GM19468 (cell line): Measurements from ENCODE around the gene RNASET2.
"Not testable (repeated sequence)": the region's sequence is repeated elsewhere in the genome, so short reads cannot be mapped to it uniquely, and the experiment has no call there.

Source experiments
- ATAC-seq: cut with Tn5 transposase; IDR thresholded peaks from one replicate; pipeline ENCODE4 v1.9.1; 2021; ENCODE audit warnings: mild to moderate bottlenecking, moderate library complexity, moderate number of reproducible peaks; ENCODE audit not compliant: unreplicated experiment; ENCODE audit errors: extremely low read depth

RNASET2 gene

DNA sequence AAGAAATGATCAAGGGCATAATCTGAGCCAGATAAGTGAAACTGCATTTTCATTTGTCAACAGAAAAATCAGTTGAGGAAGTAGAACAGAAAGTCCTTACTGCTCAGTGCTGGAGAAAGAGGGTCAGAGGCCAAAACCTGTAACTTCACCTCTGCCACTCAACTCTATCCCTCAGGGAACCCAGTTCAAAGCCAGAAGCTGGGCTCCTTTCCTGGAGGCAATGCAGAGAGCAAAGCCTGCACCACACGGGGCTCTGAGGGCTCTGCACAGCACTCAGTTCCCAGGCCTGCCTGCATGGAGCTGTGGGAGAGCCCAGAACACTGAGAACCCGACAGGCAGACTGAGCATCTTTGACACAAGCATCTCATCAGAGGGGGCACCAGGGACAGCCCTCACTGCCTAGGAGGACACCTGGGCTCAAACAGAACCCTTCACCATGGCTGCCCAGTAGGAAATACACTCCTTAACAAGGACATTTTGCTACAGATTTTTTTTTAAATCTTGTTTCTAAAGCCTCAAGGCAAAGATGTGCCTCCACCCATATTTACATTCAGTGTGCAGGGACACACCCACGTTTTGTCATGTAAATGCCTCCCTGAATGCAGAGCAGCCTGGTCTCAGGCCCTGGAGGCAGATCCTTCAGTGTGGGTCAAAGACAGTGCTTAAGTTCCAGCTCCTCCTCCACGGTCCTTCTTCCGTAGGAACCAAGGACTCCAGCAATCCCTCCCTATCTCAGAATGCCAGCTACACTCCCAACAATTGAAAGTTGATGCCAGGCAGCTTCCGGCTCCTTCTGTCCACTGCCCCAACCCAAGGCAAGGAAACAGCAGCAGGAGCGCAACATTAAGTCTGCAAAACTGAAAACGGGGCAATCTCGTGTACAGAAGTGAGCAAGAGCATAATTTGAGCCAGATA lies 6.6 kb downstream of the RNASET2 start:
- ATAC-seq, result no peak

DNA sequence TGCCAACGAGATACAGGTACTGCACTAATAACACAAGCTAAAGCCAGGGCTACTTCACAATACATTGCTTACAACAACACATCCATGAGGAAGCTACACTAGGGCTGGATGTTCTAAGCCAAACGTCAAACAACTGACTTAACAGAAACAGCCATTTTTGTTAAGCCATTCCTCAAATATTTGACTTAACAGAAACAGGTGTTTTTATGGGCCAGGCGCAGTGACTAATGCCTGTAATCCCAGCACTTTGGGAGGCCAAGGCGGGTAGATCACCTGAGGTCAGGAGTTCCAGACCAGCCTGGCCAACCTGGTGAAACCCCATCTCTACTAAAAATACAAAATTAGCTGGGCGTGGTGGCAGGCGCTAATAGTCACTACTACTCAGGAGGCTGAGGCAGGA lies 7.6 kb downstream of the RNASET2 start:
- ATAC-seq, result not testable (repeated sequence)

DNA sequence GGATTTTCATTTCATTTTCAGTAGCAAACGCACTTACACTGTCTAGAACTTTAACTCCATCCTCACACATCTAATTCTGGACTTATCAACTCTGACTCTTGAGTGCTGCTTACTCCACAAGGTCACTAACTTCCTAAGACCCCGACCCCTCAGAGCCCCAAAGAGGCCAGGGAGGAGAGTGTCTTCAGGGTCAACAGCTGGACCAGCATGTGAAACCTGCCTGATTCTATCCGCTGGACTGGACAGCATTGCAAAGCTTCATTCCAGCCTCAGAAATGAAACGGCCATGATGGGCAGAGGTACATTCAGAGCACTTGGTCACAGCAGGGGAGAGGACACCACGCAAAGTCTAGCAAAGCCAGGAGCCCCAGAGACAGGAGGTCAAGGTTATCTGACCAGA lies 9.1 kb downstream of the RNASET2 start:
- no peak for ATAC-seq

- ATAC-seq, result no peak
Observed at GRCh38 chr6:166946125-166946524, 10.2 kb downstream of the RNASET2 start.

- ATAC-seq, result no peak
Observed at GRCh38 chr6:166944666-166945256, 11.6 kb downstream of the RNASET2 start.

DNA sequence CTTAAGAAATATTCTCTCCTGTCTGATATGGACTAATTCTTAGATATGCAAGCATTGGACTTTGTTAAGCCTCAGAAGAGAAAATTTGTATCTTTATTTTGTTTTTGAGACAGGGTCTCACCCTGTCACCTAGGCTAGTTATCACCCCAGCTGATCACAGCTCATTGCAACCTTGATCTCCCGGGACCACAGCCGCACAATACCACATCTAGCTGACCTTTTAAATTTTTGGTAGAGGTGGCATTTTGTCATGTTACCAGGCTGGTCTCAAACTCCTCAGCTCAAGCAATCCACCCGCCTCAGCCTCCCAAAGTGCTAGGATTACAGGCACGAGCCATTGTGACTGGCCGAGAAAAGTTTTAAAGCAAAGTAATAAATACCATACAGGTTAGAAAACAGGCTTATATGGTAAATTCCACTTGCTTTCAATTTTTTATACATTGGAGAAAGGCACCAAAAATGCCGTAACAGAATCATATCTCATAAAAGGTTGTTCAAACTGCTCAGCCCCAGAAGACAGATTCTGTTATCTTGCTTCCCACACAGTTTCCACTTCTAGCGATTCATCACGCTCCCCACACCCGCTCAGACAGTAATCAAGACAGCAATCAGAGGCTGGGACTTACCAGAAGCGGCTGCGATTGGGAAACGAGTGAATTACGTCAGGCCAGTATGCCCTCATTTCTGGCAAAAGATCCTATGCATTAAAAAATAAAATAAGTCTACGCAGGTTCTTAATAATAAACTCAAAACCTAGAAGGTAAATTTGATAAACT lies 13.8 kb downstream of the RNASET2 start:
- no peak for ATAC-seq

DNA sequence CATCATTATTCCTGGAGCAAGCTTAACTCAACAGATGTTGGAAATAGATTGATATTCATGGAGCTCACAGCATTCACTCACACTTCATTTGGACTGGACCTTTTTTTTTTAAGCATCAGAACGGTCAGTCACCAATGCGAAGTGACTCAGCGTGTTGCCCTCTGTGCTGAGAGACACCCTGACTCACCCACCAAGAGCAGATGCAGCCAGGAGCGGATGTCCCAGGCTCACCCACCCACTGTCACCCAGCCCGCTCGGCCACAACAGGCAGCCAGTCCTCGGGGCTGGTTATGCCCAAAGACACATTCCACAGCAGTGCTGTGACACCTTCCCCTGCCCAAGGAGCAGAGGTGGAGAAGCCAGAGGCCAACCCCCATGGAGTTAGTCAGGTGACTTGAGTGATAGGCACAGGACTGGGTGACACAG lies 15.7 kb downstream of the RNASET2 start:
- ATAC-seq, result no peak

- ATAC-seq, result no peak
Observed at GRCh38 chr6:166939894-166940293, 16.5 kb downstream of the RNASET2 start.

DNA sequence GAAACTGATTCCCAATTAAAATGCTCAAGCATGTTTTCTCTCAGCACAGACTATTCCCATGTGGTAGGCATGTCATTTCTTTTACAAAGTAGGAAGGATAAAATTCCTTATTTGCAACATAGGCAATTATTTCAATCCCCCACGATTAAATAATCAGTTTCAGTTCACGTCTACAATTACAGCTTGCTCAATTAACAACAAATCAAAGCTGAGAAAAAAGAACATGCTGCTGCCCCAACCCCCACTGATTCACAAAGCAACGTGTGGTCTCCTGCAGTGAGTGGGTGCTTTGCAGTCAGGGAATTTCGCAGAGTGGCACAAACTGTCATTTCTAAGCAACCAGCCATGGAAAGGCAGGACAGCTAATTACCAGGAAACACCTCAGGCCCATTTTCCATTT lies 17.0 kb downstream of the RNASET2 start:
- ATAC-seq, result no peak

GRCh38 chr6:166938704-166939103 lies 17.6 kb downstream of the RNASET2 start:
- no peak for ATAC-seq

- no peak for ATAC-seq
Observed at GRCh38 chr6:166938150-166938549, 18.2 kb downstream of the RNASET2 start.

- no peak for ATAC-seq
Observed at GRCh38 chr6:166937746-166938145, 18.6 kb downstream of the RNASET2 start.

DNA sequence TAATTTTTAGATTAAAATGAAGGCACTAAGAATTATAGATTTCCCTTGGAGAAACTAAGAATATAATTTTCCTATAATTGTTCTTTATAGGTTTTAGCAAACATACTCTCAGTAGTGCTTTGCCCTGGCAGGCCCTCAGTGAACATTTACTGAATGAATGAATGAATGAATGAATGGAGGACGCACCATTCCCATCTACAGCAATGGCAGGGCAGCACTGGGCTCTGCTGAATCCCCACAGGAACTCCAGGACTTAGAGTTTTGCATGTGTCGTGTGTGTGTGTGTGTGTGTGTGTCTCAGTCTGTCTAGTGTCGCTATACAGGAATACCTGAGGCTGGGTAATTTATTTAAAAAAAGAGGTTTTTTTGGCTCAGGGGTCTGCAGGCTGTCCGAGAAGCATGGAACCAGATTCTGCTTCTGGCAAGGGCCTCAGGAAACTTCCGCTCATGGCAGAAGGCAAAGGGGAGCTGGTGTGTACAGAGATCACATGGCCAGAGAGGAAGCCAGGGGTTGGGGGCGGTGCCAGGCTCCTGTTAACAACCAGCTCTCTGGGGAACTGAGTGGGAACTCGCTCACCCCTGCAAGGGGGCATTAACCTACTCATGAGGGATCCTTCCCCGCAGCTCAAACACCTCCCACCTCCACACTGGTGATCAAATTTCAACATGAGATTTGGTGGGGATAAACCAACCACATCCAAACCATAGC lies 20.1 kb downstream of the RNASET2 start:
- ATAC-seq, result no peak

DNA sequence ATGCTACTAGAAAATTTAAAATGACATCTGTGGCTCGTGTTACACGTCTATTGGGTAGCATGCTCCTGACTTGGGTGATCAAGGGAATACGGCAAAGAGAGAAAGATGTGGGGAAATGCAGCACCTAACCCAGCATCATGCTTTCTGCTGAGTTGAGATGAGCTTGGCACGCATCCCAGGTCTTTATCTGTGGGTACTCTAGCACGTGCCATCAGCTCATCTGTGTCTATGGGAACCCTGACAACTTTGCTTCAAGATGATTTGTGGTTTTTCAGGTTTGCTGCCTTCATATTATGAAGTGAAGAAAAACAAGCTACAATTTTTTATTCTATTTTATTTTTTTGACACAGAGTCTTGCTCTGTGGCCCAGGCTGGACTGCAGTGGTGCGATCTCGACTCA lies 21.0 kb downstream of the RNASET2 start:
- ATAC-seq, result no peak

DNA sequence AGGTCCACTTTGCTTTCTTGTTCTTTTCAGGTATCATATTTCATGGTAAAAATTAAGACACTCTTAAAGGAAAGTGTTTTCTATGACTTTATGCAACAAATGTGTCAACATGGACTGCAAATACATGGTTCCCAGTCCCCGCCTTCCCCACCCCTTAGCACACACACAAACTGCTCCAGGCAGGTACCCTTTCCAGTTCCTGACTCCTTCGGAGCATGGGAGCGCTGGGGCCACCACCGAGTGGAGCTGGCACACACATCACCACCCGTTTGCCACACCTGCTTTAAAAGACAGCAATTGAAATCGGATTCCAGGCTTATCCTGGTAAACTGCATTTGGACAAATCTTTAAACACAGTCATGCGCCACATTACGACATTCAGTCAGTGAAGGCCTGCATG lies 22.2 kb downstream of the RNASET2 start:
- no peak for ATAC-seq

DNA sequence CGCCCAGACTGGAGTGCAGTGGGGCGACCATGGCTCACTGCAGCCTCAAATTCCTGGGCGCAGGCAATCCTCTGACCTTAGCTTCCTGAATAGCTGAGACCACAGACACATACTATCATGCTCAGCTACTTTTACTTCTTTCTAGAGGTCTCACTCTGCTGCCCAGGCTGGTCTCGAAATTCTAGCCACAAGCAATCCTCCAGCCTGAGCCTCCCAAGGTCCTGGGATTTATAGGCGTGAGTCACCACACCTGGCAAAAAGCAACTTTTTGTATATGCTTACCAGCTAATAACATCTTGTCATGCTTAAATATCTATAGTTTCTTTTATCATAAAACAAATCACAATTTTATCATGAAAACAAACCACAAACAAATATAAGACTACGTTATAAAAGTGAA lies 23.0 kb downstream of the RNASET2 start:
- ATAC-seq, result no peak

- no peak for ATAC-seq
Observed at GRCh38 chr6:166932616-166933015, 23.7 kb downstream of the RNASET2 start.

- no peak for ATAC-seq
Observed at GRCh38 chr6:166932116-166932515, 24.2 kb downstream of the RNASET2 start.

DNA sequence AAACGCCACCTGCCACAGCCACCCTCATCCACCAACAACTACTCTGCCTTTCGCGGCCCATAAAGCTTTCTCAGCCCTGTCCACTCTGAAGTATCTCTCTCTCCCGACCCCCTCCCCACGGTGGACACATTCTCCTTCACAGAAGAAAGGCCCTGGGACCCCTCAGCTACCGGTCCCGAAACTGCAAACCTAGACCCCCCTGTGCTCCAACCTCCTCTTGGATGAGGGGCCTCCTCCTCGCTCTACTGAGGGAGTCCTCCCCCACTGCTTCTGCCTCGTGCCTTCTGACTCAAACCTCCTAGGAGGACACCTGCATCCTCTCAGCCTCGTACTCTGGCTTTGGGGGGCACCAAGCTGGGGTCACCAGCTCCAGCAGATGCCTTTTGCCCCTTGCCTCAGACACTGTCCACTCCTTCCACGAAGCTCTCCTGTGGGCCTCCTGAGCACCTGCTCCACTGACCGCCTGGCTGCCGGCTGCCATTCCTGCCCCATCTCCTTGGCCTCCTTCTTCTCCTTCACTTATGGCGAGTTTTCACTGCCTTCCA lies 24.9 kb downstream of the RNASET2 start:
- no peak for ATAC-seq

DNA sequence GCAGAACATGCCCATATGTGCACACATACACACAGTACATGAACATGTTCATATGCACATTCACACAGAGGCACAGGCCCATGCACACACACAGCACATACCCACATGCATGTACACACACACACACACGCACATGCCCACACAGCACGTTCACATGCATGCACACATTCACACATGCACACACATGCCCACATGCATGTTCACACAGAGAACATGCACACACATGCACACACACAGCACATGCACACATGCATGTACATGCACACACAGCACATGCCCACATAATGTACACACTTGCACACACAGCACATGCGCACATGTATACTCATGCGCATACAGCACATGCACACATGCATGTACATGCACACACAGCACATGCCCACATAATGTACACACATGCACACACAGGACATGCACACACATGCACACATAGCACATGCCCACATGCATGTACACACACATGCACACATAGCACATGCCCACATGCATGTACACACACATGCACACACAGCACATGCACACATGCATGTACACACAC lies 25.9 kb downstream of the RNASET2 start:
- ATAC-seq, result no peak
